HEK293T (cell line): ENCODE data around the gene SUGCT.

Experiments used
- CTCF ChIA-PET: fragments of 350-600 bp; formaldehyde crosslinking; extraction: SDS; loops from one replicate; lab custom pipeline; 2021; ENCODE audit warnings: antibody characterized with exemption, inconsistent platforms; lab: Yijun Ruan, JAX
- POLR2A ChIA-PET: fragments of 350-600 bp; formaldehyde crosslinking; extraction: SDS; loops from one replicate; lab custom pipeline; 2020; ENCODE audit warnings: antibody characterized with exemption, inconsistent platforms; lab: Yijun Ruan, JAX
- DNase-seq: peaks from one replicate; pipeline ENCODE4 v3.0.0; 2012; ENCODE audit warnings: mixed read lengths; ENCODE audit errors: extremely low spot score
- ARNT ChIP-seq: fragments of 450-650 bp; IDR thresholded peaks from 2 replicates; pipeline ENCODE4 v1.6.1; 2017; ENCODE audit warnings: mild to moderate bottlenecking
- BHLHE40 ChIP-seq: fragments of 450-650 bp; IDR thresholded peaks from 2 replicates; pipeline ENCODE4 v1.6.1; 2016; ENCODE audit warnings: mild to moderate bottlenecking, moderate library complexity, borderline replicate concordance
- CTBP1 ChIP-seq: fragments of 450-650 bp; IDR thresholded peaks from 2 replicates; pipeline ENCODE4 v1.6.1; 2016; ENCODE audit warnings: borderline replicate concordance
- ELF4 ChIP-seq: fragments of 450-650 bp; IDR thresholded peaks from 2 replicates; pipeline ENCODE4 v1.6.1; 2017; ENCODE audit warnings: antibody characterized with exemption
- FOXA1 ChIP-seq: fragments of 450-650 bp; IDR thresholded peaks from 2 replicates; pipeline ENCODE4 v1.6.1; 2016; ENCODE audit warnings: mild to moderate bottlenecking
- FOXK2 ChIP-seq: fragments of 450-650 bp; IDR thresholded peaks from 2 replicates; pipeline ENCODE4 v1.6.1; 2016; ENCODE audit warnings: mild to moderate bottlenecking
- FOXM1 ChIP-seq: fragments of 450-650 bp; IDR thresholded peaks from 2 replicates; pipeline ENCODE4 v1.6.1; 2017; ENCODE audit warnings: mild to moderate bottlenecking, borderline replicate concordance
- HDGF ChIP-seq: fragments of 450-650 bp; IDR thresholded peaks from 2 replicates; pipeline ENCODE4 v1.6.1; 2017; ENCODE audit warnings: antibody characterized with exemption, borderline replicate concordance
- L3MBTL2 ChIP-seq: fragments of 450-650 bp; conservative IDR thresholded peaks from 2 replicates; pipeline ENCODE4 v1.6.1; 2016; ENCODE audit warnings: mild to moderate bottlenecking
- LEF1 ChIP-seq: fragments of 450-650 bp; IDR thresholded peaks from 2 replicates; pipeline ENCODE4 v1.6.1; 2017; ENCODE audit warnings: mild to moderate bottlenecking, borderline replicate concordance
- NFRKB ChIP-seq: fragments of 450-650 bp; IDR thresholded peaks from 2 replicates; pipeline ENCODE4 v1.6.1; 2016; ENCODE audit warnings: mild to moderate bottlenecking, moderate library complexity
- SP1 ChIP-seq: fragments of 450-650 bp; IDR thresholded peaks from 2 replicates; pipeline ENCODE4 v1.6.1; 2017
- SUZ12 ChIP-seq: fragments of 450-650 bp; IDR thresholded peaks from 2 replicates; pipeline ENCODE4 v1.6.1; 2016; ENCODE audit warnings: mild to moderate bottlenecking
- TARDBP ChIP-seq: fragments of 450-650 bp; IDR thresholded peaks from 2 replicates; pipeline ENCODE4 v1.6.1; 2016
- ZNF384 ChIP-seq: fragments of 450-650 bp; IDR thresholded peaks from 2 replicates; pipeline ENCODE4 v1.6.1; 2016
- TF ChIP-seq, protein P1 (sequence below): fragments of 450-650 bp; IDR thresholded peaks from 2 replicates; pipeline ENCODE4 v1.6.1; 2016

The SUGCT gene

DNA sequence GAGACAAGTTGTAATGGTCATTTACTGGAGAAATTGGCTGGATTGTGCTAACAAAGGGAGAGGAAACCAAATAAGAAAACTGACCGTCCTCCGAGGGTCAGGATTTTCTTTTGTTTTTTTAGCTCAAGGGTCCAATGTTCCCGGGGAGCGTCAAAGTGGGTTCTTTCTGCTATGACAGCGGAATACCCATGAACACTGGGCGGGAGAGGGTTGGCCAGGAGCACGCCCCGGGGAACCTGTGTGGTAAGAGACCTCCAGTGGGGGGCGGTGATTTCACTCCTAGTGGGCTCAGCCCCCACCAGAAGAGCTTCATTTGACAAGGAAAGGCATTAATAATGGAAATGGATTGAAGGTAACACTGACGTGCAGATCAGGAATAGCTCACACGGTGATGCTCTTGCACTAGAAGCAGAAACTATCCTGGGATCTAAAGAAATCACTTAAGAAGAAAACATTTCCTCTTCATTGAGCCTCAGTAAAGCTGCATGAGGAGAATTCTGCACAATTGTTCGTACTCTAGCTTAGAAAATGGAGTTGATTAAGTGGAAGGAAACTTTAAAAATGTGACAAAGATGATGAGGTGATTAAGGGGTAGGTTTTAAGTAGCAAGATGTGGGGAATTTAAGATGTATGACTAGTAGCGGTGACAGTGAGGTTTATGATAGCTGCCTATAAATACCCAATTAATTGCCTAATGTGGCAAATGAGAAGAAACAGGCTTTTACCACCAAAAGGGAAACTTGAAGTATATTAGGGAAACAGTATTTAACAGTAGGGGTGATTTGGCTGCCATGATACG is 627.2 kb downstream of the SUGCT start:
- ChIA-PET POLR2A (no interaction called here), CTCF (interaction anchor here (0.6 kb wide), 1 partner anchor 12 kb away, joined by 3 read pairs; no protein-coding TSS in a partner anchor)
- TF ChIP-seq, protein P1, sequence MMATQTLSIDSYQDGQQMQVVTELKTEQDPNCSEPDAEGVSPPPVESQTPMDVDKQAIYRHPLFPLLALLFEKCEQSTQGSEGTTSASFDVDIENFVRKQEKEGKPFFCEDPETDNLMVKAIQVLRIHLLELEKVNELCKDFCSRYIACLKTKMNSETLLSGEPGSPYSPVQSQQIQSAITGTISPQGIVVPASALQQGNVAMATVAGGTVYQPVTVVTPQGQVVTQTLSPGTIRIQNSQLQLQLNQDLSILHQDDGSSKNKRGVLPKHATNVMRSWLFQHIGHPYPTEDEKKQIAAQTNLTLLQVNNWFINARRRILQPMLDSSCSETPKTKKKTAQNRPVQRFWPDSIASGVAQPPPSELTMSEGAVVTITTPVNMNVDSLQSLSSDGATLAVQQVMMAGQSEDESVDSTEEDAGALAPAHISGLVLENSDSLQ: no peak
- no peak for TF ChIP-seq LEF1
- no peak for TF ChIP-seq FOXM1
- no peak for TF ChIP-seq SP1
- no peak for TF ChIP-seq BHLHE40
- no peak for TF ChIP-seq L3MBTL2
- no peak for TF ChIP-seq TARDBP
- no peak for TF ChIP-seq FOXA1
- TF ChIP-seq FOXK2: no peak
- TF ChIP-seq SUZ12: no peak
- TF ChIP-seq CTBP1: no peak
- no peak for TF ChIP-seq NFRKB
- no peak for TF ChIP-seq HDGF
- no peak for TF ChIP-seq ARNT
- TF ChIP-seq ELF4: no peak
- TF ChIP-seq ZNF384: no peak
- DNase-seq: no peak

DNA sequence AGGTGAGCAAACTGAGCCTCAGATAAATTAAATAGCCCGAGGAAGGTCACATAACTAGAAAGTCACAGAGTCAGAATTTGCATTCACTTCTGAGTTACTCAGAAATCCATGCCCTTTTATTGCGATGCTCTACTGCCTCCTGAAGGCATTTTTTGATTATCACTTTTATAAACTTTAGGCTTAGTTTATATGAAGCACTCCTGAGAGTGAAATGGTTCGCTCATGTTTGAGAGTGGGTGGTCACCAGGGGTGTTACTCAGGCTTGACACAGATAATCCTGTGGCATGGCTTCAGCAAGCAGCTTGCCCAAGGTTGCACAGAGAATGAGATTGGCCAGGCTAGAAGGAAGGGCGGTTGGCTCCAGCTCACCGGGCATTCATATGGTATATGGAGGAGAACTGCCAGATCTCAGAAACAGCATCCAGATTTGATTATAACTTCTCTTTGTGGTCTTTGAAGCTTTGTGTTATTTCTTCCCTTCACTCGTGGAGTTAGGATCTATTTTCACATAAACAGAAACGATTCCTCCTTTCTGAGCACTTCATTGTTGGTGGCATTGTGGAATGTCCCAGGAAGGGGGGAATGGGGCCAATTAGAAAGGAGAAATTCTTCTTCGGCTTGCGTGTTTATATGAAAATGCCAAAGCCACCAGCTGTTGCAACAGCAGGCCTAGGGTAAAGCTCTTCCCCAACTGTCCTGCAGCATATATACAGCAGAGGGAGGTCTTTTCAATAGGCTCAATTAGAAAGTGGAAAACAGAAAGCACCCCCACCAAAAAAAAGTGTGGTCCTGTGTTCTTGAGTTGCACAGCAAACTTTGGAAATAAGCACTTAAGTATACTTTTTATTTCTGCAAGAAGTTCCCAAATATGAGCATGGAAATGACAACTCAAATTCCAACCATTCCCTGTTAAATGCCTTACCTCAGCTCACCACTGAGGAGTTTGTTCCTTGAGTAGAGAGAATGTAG is 628.8 kb downstream of the SUGCT start:
- DNase-seq: no peak
- CTCF ChIA-PET: no interaction called here

DNA sequence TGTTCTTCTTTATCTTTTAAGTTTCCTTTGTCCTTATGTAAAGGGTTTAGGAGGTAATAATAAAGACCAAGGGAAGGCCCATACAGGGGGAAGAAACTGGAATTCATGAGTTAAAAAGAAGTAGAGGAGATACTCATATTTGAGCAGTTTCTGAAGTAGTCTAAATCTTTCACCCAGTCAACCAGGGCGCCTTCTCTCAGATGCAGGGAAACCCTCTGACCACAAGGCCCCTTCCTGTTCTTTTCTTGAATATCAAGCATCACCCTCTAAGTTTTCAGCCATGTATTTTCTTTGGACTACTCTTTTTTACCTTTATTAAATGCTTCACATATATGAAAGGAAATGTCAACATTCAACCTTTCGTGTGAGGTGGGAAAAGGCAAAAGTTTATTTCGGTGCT is 630.8 kb downstream of the SUGCT start:
- ChIA-PET CTCF (no interaction called here), POLR2A (no interaction called here)
- no peak for TF ChIP-seq BHLHE40
- no peak for TF ChIP-seq L3MBTL2
- no peak for TF ChIP-seq LEF1
- no peak for TF ChIP-seq CTBP1
- no peak for TF ChIP-seq SP1
- TF ChIP-seq TARDBP: no peak
- TF ChIP-seq ELF4: no peak
- TF ChIP-seq NFRKB: no peak
- TF ChIP-seq FOXM1: no peak
- no peak for TF ChIP-seq HDGF
- no peak for TF ChIP-seq ARNT
- TF ChIP-seq FOXK2: no peak
- TF ChIP-seq SUZ12: no peak
- TF ChIP-seq, protein P1: no peak
- no peak for DNase-seq

More for the DNA sequence above, 628.8 kb downstream of the SUGCT start:
- no peak for TF ChIP-seq LEF1
- TF ChIP-seq L3MBTL2: no peak
- no peak for TF ChIP-seq ZNF384
- TF ChIP-seq FOXK2: no peak
- TF ChIP-seq FOXM1: no peak
- no peak for TF ChIP-seq HDGF
- no peak for TF ChIP-seq ARNT
- no peak for TF ChIP-seq CTBP1
- no peak for TF ChIP-seq TARDBP
- no peak for TF ChIP-seq ELF4
- TF ChIP-seq, protein P1: no peak
- TF ChIP-seq SP1: no peak
- TF ChIP-seq BHLHE40: no peak
- TF ChIP-seq FOXA1: no peak
- no peak for TF ChIP-seq NFRKB
- no peak for TF ChIP-seq SUZ12
- POLR2A ChIA-PET: no interaction called here

DNA sequence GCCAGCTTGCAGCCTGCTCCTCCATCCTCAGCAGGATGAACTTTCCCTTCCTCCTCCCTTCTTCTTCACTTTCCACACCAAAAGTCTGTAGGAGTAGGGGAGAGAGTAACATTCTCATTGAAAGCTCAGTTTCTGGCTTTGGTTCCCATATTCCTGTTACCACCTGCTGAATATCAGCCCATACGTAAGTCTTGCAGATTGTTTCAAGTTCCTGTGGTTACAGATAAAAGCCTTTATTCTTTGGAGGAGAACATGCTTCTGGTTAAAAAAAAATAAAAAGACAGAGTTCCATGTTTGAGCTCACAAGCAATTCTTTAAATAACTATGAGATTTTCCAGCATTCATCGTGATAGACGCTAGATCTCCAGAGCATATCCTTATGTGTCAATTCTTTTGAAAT is 637.3 kb downstream of the SUGCT start:
- ChIA-PET CTCF (no interaction called here), POLR2A (no interaction called here)
- no peak for DNase-seq
- TF ChIP-seq SP1: no peak
- no peak for TF ChIP-seq L3MBTL2
- TF ChIP-seq ZNF384: no peak
- TF ChIP-seq NFRKB: no peak
- TF ChIP-seq BHLHE40: no peak
- TF ChIP-seq LEF1: no peak

DNA sequence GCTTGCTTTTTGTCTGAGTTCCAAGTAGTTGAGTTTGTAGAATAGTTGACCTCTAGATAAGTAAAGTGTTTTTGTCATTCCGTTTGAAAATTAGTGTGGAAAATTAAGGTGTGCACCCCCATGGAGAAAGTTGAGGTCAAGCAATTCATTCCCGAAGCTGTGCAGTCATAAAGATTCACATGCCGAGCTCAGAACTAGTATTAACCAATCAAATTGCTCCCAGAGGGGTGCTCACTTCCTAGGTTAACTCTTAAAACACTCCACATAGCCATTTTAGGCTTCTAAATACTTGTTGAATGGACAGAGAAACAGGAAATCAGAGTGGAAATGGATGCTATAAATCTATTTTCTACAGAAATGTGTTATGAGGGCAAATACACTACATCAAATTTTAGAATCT is 638.9 kb downstream of the SUGCT start:
- no peak for TF ChIP-seq CTBP1
- no peak for TF ChIP-seq SUZ12
- TF ChIP-seq TARDBP: no peak
- no peak for DNase-seq
- ChIA-PET CTCF (interaction anchor here (0.7 kb wide), 1 partner anchor 11 kb away, joined by 3 read pairs; no protein-coding TSS in a partner anchor), POLR2A (no interaction called here)

DNA sequence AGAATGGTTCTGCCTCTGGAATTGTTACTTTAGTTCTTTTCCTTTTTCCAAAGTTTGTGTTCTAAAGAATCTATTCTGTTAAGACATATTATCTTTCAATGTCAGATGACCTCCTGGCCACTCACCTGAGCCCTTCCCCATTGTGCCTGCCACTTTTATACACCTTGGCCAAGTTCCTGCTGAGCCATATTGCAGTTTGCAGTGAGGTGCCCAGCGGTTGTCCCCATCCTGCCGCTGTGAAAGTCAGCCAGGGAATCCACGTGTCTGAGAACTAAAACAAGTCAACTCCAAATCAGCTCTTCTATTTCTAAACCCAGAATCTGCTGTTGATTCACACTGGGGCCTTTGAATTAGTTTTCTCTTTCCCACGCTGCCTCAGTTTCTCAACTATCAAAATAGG is 641.1 kb downstream of the SUGCT start:
- CTCF ChIA-PET: no interaction called here
- no peak for DNase-seq
- POLR2A ChIA-PET: no interaction called here
- no peak for TF ChIP-seq CTBP1
- no peak for TF ChIP-seq TARDBP
- no peak for TF ChIP-seq BHLHE40
- no peak for TF ChIP-seq HDGF
- TF ChIP-seq ZNF384: no peak
- no peak for TF ChIP-seq SP1
- no peak for TF ChIP-seq NFRKB
- no peak for TF ChIP-seq ARNT
- TF ChIP-seq LEF1: no peak
- TF ChIP-seq FOXA1: no peak
- no peak for TF ChIP-seq SUZ12
- TF ChIP-seq FOXM1: no peak
- TF ChIP-seq L3MBTL2: no peak
- no peak for TF ChIP-seq FOXK2
- no peak for TF ChIP-seq ELF4
- TF ChIP-seq, protein P1: no peak
